ENCODE results near the gene ZNF423.

DNA sequence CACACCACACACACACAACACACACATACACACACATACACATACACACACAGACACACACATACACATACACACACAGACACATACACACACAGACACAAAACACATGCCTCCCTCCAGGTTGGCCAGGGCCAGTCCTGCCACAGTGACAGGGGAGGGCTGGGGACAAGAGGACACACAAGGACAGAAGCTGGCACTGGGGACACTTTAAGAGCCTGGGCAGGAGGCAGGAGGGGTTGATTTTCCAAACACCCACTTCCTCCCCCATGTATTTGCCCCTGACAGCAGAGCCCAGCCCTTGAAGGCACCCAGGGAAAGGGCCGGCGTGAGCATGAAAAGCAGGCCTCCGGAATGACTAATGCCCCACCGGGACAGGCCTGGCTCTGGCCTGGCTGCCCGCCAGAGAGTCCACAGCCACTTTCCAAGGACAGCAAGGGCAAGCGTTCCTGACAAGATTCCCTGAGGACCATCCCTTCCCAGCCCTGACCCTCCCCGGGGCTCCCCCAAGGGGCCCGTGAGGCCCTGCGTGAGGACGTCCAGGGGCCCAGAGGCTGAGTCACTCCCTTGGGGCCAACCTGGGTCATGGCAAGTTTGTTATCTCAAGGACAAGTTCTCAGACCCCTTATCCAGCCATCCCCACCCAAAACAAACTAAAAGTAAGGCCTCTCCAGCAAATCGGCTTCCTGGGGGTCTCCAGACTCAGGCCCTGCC is 235.6 kb downstream of the ZNF423 start:
- TF ChIP-seq, protein P1, sequence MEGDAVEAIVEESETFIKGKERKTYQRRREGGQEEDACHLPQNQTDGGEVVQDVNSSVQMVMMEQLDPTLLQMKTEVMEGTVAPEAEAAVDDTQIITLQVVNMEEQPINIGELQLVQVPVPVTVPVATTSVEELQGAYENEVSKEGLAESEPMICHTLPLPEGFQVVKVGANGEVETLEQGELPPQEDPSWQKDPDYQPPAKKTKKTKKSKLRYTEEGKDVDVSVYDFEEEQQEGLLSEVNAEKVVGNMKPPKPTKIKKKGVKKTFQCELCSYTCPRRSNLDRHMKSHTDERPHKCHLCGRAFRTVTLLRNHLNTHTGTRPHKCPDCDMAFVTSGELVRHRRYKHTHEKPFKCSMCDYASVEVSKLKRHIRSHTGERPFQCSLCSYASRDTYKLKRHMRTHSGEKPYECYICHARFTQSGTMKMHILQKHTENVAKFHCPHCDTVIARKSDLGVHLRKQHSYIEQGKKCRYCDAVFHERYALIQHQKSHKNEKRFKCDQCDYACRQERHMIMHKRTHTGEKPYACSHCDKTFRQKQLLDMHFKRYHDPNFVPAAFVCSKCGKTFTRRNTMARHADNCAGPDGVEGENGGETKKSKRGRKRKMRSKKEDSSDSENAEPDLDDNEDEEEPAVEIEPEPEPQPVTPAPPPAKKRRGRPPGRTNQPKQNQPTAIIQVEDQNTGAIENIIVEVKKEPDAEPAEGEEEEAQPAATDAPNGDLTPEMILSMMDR (IDR thresholded peaks at IDR 0.05) = no peak
- no peak for TF ChIP-seq POLR2A (IDR thresholded peaks at IDR 0.05)
